Mucosa of descending colon (tissue), 3 donors: ENCODE results near the gene PIEZO2. TPM values are rescaled to one million over a fixed set of nuclear protein-coding genes. Genes with fewer than 3 reads are reported as not detected.

ENCODE experiments used
- ATAC-seq: fragments of 200-7000 bp; cut with Tn5 transposase; one replicate; pipeline ENCODE4 v1.9.1; 2020; ENCODE audit warnings: mild to moderate bottlenecking, moderate library complexity
- DNase-seq, 3 donors: peaks; one replicate each; pipeline ENCODE4 v3.0.0-alpha.2; 2020
- H3K36me3 ChIP-seq: fragments of 200-600 bp; one replicate; pipeline ENCODE4 v1.8.0; 2021; ENCODE audit warnings: low read depth, mild to moderate bottlenecking
- H3K4me1 ChIP-seq: fragments of 200-600 bp; one replicate; pipeline ENCODE4 v1.8.0; 2021; ENCODE audit warnings: low read depth, mild to moderate bottlenecking
- H3K4me3 ChIP-seq: fragments of 200-600 bp; one replicate; pipeline ENCODE4 v1.8.0; 2021; ENCODE audit warnings: mild to moderate bottlenecking
- H3K9me3 ChIP-seq: fragments of 200-600 bp; one replicate; pipeline ENCODE4 v1.8.0; 2021; ENCODE audit warnings: mild to moderate bottlenecking
- intact Hi-C, 2 donors: fragments of 100-400 bp; cut with DNase I in 1 of 2; cut with micrococcal nuclease in 1 of 2; formaldehyde crosslinking; loops; one replicate each; pipeline versions ENCODE4 v1.11.0 to v1.11.1; 2022; cut with DNase I, micrococcal nuclease
- total RNA-seq, 3 donors: library from RNA; stranded (reverse); fragmentation: NEBNext Ultra II Directional in 2 of 3; extraction: Animal tissue kit (Norgen Biotek cat#: 25700) in 2 of 3; gene quantifications; one replicate each; pipeline versions ENCODE4 v1.2.1 to v1.2.4, GENCODE V29; 2021 to 2023
- TF ChIP-seq, protein P1 (sequence below): fragments of 200-600 bp; IDR thresholded peaks from one replicate; pipeline ENCODE4 v1.8.0; 2022; ENCODE audit warnings: antibody characterized with exemption, mild to moderate bottlenecking
- donor health status: DM: no; HTN: no; CAD: no; lungs with moderate emphysema.
- donor health status: DM: no; HTN: no; CAD: no.
- donor health status: DM: no; HTN: yes; CAD: no.

PIEZO2 gene
- total RNA-seq, 3 donors from 2014 or later, result 1.0 to 18.9 (median 1.4) TPM

DNA sequence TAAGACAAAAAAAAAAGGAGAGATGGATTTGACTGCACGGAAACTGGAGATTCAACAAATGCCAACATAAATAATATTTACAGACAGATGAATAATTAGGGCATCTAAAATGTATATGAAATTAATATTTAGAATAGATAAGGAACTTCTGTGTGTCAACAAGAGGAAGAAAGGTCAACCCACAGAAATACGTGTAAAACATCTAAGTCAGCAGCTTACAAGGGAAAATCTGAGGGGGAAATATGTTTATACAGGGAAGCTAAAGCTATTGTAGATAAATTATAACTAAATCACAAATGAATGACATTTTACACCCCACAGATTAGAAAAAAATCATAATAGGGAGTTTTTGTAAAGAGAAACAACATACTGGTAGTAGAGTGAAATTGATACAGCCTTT is 159.9 kb downstream of the PIEZO2 start:
- Histone ChIP-seq H3K4me1 (no peaks in the 10 kb centered on the region), H3K36me3 (no peaks in the 10 kb centered on the region), H3K9me3 (peaks cover 34% of the 10 kb centered on the region), H3K4me3 (no peak overlapping the region)
- intact Hi-C loops, result no loop called here
- ATAC-seq, result no peak
- DNase-seq, result no peak
- TF ChIP-seq, protein P1, sequence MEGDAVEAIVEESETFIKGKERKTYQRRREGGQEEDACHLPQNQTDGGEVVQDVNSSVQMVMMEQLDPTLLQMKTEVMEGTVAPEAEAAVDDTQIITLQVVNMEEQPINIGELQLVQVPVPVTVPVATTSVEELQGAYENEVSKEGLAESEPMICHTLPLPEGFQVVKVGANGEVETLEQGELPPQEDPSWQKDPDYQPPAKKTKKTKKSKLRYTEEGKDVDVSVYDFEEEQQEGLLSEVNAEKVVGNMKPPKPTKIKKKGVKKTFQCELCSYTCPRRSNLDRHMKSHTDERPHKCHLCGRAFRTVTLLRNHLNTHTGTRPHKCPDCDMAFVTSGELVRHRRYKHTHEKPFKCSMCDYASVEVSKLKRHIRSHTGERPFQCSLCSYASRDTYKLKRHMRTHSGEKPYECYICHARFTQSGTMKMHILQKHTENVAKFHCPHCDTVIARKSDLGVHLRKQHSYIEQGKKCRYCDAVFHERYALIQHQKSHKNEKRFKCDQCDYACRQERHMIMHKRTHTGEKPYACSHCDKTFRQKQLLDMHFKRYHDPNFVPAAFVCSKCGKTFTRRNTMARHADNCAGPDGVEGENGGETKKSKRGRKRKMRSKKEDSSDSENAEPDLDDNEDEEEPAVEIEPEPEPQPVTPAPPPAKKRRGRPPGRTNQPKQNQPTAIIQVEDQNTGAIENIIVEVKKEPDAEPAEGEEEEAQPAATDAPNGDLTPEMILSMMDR, result no peak

DNA sequence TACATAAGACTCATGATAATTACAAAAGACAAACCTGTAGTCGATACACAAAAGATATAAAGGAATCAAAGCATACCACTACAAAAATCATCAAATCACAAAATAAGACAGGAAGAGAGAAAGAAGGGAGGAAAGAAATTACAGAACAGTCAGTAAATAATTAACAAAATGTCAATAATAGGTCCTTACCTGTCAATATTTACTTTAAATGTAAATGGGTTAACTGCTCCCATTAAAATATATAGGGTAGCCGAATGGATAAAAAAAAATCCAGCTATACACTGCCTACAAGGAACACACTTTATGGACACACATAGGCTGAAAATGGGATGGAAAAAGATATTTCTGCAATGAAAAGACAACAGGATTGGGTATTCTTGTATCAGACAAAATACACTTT is 163.7 kb downstream of the PIEZO2 start:
- H3K4me3 ChIP-seq, result no peak overlapping the region
- H3K36me3 ChIP-seq, result no peaks in the 10 kb centered on the region
- DNase-seq (no peak), ATAC-seq (peak; percentile 64)
- intact Hi-C loops, result no loop called here
- H3K4me1 ChIP-seq, result no peaks in the 10 kb centered on the region
- peaks cover 49% of the 10 kb centered on the region for H3K9me3 ChIP-seq
- TF ChIP-seq, protein P1, result no peak

DNA sequence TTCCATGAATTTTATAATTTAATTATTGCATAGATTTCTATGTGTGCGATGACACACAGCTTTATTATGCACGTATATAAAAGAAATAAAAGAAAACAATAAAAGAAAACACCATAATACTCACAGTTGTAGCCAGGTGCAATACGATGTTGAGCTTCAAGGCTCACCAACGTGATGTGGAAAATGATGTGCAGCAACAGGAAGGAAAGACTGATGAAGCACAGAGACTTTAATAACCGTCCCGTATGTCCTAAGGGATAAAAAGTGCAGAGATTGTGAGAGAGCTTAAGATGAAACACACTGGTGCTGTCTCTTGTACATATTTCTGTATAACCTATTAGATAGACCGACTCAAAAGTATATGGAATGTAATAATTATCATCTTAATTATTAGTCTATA is 170.0 kb downstream of the PIEZO2 start:
- Histone ChIP-seq H3K9me3 (peaks cover 29% of the 10 kb centered on the region), H3K4me3 (no peak overlapping the region), H3K36me3 (no peaks in the 10 kb centered on the region), H3K4me1 (no peaks in the 10 kb centered on the region)
- intact Hi-C loops, result no loop called here
- ATAC-seq, result no peak
- no peak for DNase-seq
- TF ChIP-seq, protein P1, result no peak

DNA sequence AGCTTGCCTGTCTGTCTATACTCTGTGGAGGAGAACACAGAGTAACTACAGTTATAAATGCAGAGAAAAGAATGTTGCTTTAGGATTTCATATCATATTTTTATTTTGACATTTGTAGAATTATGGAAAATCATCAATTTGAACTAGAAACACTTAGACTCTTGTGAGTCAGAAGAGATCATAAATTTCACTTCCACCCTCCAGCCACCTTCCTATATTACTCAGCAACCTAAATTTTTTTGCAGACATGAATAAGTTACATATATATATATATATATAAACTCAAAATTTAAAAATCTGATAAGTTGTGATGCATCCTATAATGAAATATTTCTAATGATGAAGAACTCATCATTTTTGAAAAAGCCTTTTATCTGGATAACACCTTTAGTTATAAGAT is 172.3 kb downstream of the PIEZO2 start:
- ATAC-seq, result no peak
- intact Hi-C loops, result no loop called here
- H3K36me3 ChIP-seq, result no peaks in the 10 kb centered on the region
- peaks cover 15% of the 10 kb centered on the region for H3K9me3 ChIP-seq
- no peaks in the 10 kb centered on the region for H3K4me1 ChIP-seq
- DNase-seq, result no peak
- TF ChIP-seq, protein P1, result no peak
- no peak overlapping the region for H3K4me3 ChIP-seq

DNA sequence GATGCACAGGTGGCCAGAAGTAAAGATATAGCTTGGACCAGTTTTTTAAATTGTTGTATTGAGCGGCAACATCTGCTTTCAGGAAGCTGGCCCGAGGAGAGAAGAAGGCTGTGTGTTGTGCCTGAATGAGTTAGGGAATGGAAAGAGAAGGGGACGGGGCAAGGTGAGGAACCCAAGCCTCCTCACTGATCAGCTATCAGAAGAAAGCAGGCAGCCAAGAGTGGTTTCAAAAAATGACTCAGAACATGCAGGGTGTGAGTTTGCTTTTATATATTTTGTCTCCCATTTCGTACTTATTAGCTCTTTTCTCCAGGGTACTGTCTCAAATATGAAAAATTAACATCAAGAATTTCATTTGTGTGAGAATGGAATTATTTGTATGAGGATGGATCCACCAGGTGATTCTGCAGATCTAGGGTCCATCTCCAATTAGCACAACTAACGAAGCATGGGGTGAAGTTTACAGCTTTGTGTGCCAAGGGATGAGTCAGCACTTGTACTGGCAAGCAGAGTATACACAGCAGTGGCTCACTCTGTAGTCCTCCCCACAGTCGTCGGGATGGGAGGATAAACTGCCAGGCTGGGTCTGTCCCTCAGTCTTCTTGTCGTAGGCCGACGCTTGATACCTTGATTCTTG is 175.7 kb downstream of the PIEZO2 start:
- TF ChIP-seq, protein P1, result no peak
- intact Hi-C loops, result no loop called here
- no peak overlapping the region for H3K4me3 ChIP-seq
- no peaks in the 10 kb centered on the region for H3K36me3 ChIP-seq
- H3K9me3 ChIP-seq, result peaks cover 3% of the 10 kb centered on the region
- H3K4me1 ChIP-seq, result no peaks in the 10 kb centered on the region
- ATAC-seq (no peak), DNase-seq (peak in 1 of 3 donors; percentile 23)

DNA sequence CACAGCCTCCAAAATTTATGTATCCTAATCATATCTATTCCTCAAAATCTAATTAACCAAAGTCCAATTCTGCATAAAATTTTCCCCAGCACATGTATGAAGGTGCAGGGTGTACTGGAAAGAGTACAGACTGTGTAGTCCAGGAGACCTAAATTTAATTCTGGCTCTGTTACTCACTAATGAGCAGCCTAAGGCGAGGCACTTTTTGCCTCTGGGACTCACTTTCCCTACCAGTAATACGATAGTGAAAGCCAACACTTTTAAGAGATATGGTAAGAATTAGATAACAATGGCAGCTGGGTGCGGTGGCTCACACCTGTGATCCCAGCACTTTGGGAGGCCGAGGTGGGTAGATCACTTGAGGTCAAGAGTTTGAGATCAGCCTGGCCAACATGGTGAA is 177.7 kb downstream of the PIEZO2 start:
- no peaks in the 10 kb centered on the region for H3K4me1 ChIP-seq
- intact Hi-C loops, result no loop called here
- no peaks in the 10 kb centered on the region for H3K36me3 ChIP-seq
- ATAC-seq (no peak), DNase-seq (no peak)
- no peak overlapping the region for H3K4me3 ChIP-seq
- peaks cover 12% of the 10 kb centered on the region for H3K9me3 ChIP-seq
- TF ChIP-seq, protein P1, result no peak
